ENCODE results near the gene HNRNPAB.

HNRNPAB gene

GRCh38 chr5:178204182-178204934, at the start of gene HNRNPAB:
TSS of gene HNRNPAB (plus strand) at chr5:178204533. CDS start at chr5:178204838, 305 bp downstream.
- peak; percentile 94 for DNase-seq (ENCODE audit: low spot score)

- DNase-seq (ENCODE audit: low spot score) = no peak
Measured at GRCh38 chr5:178155065-178155464, 49.3 kb upstream of the HNRNPAB start.

GRCh38 chr5:178160176-178160575, 44.2 kb upstream of the HNRNPAB start:
- no peak for DNase-seq (ENCODE audit: low spot score)

GRCh38 chr5:178162481-178162880, 41.9 kb upstream of the HNRNPAB start:
- DNase-seq (ENCODE audit: low spot score) = no peak

GRCh38 chr5:178163772-178164735, 40.3 kb upstream of the HNRNPAB start:
- peak; percentile 86 for DNase-seq (ENCODE audit: low spot score)

GRCh38 chr5:178165581-178165980, 38.8 kb upstream of the HNRNPAB start:
- DNase-seq (ENCODE audit: low spot score) = no peak

- no peak for DNase-seq (ENCODE audit: low spot score)
Measured at GRCh38 chr5:178170455-178170854, 33.9 kb upstream of the HNRNPAB start.

- DNase-seq (ENCODE audit: low spot score) = no peak
Measured at GRCh38 chr5:178174456-178174855, 29.9 kb upstream of the HNRNPAB start.

GRCh38 chr5:178176791-178177190, 27.5 kb upstream of the HNRNPAB start:
- no peak for DNase-seq (ENCODE audit: low spot score)

GRCh38 chr5:178177569-178177968, 26.8 kb upstream of the HNRNPAB start:
- DNase-seq (ENCODE audit: low spot score) = no peak

- DNase-seq (ENCODE audit: low spot score) = no peak
Measured at GRCh38 chr5:178180141-178180863, 24.0 kb upstream of the HNRNPAB start.

- DNase-seq (ENCODE audit: low spot score) = no peak
Measured at GRCh38 chr5:178182158-178182876, 22.0 kb upstream of the HNRNPAB start.

- DNase-seq (ENCODE audit: low spot score) = no peak
Measured at GRCh38 chr5:178186427-178186826, 17.9 kb upstream of the HNRNPAB start.

- no peak for DNase-seq (ENCODE audit: low spot score)
Measured at GRCh38 chr5:178187014-178187413, 17.3 kb upstream of the HNRNPAB start, which contains the start of gene GMCL2. TSS of gene GMCL2 (minus strand) at chr5:178187371. CDS start at chr5:178187299, 72 bp downstream.

- DNase-seq (ENCODE audit: low spot score) = no peak
Measured at GRCh38 chr5:178189433-178189832, 14.9 kb upstream of the HNRNPAB start.

GRCh38 chr5:178191661-178192060, 12.7 kb upstream of the HNRNPAB start:
- DNase-seq (ENCODE audit: low spot score) = no peak

- DNase-seq (ENCODE audit: low spot score) = no peak
Measured at GRCh38 chr5:178192244-178192643, 12.1 kb upstream of the HNRNPAB start.

- no peak for DNase-seq (ENCODE audit: low spot score)
Measured at GRCh38 chr5:178192787-178193186, 11.5 kb upstream of the HNRNPAB start.

- no peak for DNase-seq (ENCODE audit: low spot score)
Measured at GRCh38 chr5:178193251-178193809, 11.0 kb upstream of the HNRNPAB start.

GRCh38 chr5:178194026-178194425, 10.3 kb upstream of the HNRNPAB start:
- DNase-seq (ENCODE audit: low spot score) = no peak

GRCh38 chr5:178196281-178196812, 8.0 kb upstream of the HNRNPAB start:
- no peak for DNase-seq (ENCODE audit: low spot score)

All from hematopoietic multipotent progenitor cell treated with erythropoietin and hydrocortisone succinate and interleukin-3 and kit ligand, for 17 days (in vitro differentiated cells).